ENCODE results near the gene ADGRV1.

Gene ADGRV1

GRCh38 chr5:90852531-90852930 is 293.9 kb downstream of the ADGRV1 start:
- TF ChIP-seq, protein P1, sequence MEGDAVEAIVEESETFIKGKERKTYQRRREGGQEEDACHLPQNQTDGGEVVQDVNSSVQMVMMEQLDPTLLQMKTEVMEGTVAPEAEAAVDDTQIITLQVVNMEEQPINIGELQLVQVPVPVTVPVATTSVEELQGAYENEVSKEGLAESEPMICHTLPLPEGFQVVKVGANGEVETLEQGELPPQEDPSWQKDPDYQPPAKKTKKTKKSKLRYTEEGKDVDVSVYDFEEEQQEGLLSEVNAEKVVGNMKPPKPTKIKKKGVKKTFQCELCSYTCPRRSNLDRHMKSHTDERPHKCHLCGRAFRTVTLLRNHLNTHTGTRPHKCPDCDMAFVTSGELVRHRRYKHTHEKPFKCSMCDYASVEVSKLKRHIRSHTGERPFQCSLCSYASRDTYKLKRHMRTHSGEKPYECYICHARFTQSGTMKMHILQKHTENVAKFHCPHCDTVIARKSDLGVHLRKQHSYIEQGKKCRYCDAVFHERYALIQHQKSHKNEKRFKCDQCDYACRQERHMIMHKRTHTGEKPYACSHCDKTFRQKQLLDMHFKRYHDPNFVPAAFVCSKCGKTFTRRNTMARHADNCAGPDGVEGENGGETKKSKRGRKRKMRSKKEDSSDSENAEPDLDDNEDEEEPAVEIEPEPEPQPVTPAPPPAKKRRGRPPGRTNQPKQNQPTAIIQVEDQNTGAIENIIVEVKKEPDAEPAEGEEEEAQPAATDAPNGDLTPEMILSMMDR (IDR thresholded peaks at IDR 0.05; ENCODE audit: borderline replicate concordance, control extremely low read depth, extremely low read depth, insufficient read depth, missing control alignments) = no peak
- in situ Hi-C loops (cut with MboI; ENCODE audit: low sequenced_read_pairs, unreplicated experiment) = loop anchor here (25.0 kb wide), 1 partner anchor 535 kb away; the partner anchor contains the start of gene ARRDC3
- no peak for DNase-seq (ENCODE audit: low spot score)

DNA sequence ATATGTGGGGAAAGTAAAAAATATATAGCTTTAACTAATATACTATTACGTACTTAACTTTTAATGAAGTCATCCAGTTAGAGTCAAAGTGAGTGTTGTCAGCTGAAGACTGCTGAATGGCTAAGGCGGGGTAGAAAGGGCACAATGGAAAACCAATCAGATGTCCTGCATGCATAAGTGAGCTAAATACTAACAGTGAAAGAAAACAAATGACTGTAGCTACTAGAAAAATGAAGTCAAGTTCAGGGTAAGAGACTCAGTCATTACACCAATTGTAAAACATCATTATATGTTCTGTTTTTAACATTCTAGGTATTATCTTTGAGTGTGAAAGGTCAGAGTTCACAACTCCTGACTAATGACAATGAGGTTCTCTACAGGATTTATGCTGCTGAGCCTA is 295.2 kb downstream of the ADGRV1 start:
- in situ Hi-C loops (cut with MboI; ENCODE audit: low sequenced_read_pairs, unreplicated experiment) = loop anchor here (25.0 kb wide), 1 partner anchor 534 kb away; the partner anchor contains the start of gene ARRDC3
- TF ChIP-seq, protein P1 (IDR thresholded peaks at IDR 0.05; ENCODE audit: borderline replicate concordance, control extremely low read depth, extremely low read depth, insufficient read depth, missing control alignments) = no peak
- no peak for DNase-seq (ENCODE audit: low spot score)

- DNase-seq (ENCODE audit: low spot score) = no peak
- in situ Hi-C loops (cut with MboI; ENCODE audit: low sequenced_read_pairs, unreplicated experiment) = loop anchor here (25.0 kb wide), 1 partner anchor 533 kb away; the partner anchor contains the start of gene ARRDC3
- TF ChIP-seq, protein P1 (IDR thresholded peaks at IDR 0.05; ENCODE audit: borderline replicate concordance, control extremely low read depth, extremely low read depth, insufficient read depth, missing control alignments) = no peak
Measured at GRCh38 chr5:90854169-90854568, 295.6 kb downstream of the ADGRV1 start.

GRCh38 chr5:90855296-90856010 is 296.9 kb downstream of the ADGRV1 start:
- DNase-seq (ENCODE audit: low spot score) = no peak
- TF ChIP-seq, protein P1 (IDR thresholded peaks at IDR 0.05; ENCODE audit: borderline replicate concordance, control extremely low read depth, extremely low read depth, insufficient read depth, missing control alignments) = no peak
- in situ Hi-C loops (cut with MboI; ENCODE audit: low sequenced_read_pairs, unreplicated experiment) = loop anchor here (25.0 kb wide), 1 partner anchor 532 kb away; the partner anchor contains the start of gene ARRDC3

DNA sequence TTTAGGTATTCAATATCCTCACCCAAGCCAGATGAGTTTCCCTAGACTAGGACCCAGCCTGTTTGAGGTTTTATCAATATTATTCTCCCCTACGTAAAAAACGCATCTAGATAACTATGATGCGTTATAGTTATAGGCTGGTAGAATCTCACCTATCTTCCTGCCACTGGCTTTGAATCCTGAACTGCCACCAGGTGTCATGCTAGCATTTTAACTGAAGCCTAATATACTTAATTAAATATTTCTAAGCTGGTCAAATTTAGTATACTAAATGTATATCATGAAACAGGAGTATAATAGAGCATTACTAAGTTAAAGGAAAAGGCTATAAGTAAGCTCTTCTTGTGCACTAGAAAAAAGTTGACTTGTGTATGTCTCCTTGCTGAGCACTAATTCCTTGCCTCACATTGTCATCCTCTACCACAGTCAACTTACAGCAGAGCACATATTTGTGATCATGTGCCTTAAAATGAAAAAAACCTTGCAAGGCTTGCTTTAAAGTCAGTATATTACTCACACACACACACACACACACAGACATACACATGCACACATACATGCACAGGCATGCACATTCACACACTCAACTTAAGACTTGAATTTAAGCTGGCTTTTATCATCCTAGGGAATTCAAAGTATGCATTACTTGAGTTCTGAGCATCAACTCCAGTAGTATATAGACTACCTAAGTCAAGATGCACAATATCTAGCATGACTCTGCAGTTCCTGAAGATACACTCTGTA is 303.4 kb downstream of the ADGRV1 start:
- TF ChIP-seq, protein P1 (IDR thresholded peaks at IDR 0.05; ENCODE audit: borderline replicate concordance, control extremely low read depth, extremely low read depth, insufficient read depth, missing control alignments) = no peak
- in situ Hi-C loops (cut with MboI; ENCODE audit: low sequenced_read_pairs, unreplicated experiment) = loop anchor here (25.0 kb wide), 1 partner anchor 525 kb away; the partner anchor contains the start of gene ARRDC3
- no peak for DNase-seq (ENCODE audit: low spot score)

- in situ Hi-C loops (cut with MboI; ENCODE audit: low sequenced_read_pairs, unreplicated experiment) = loop anchor here (25.0 kb wide), 1 partner anchor 522 kb away; the partner anchor contains the start of gene ARRDC3
- TF ChIP-seq, protein P1 (IDR thresholded peaks at IDR 0.05; ENCODE audit: borderline replicate concordance, control extremely low read depth, extremely low read depth, insufficient read depth, missing control alignments) = no peak
Measured at GRCh38 chr5:90865180-90865579, 306.6 kb downstream of the ADGRV1 start.

More at GRCh38 chr5:90865180-90865579, 306.6 kb downstream of the ADGRV1 start:
- DNase-seq (ENCODE audit: low spot score) = no peak

Data from GM13976 (cell line).